Endothelial cell of umbilical vein (primary cell): ENCODE data around the gene TMEM109. TPM values are rescaled to one million over a fixed set of nuclear protein-coding genes. Genes with fewer than 3 reads are reported as not detected.

Experiments
- BruUV-seq: library from RNA; stranded (reverse); fragments of 400-500 nt; replicated peaks from 2 replicates; lab custom pipeline; 2021; lab: Mats Ljungman, UMichigan
- CTCF ChIA-PET: fragments of 300-600, 350-600 bp; sonication (Branson Sonifier 250); formaldehyde crosslinking; loops from one replicate; lab custom pipeline; 2021; ENCODE audit warnings: antibody characterized with exemption, inconsistent platforms; lab: Charles Lee
- POLR2A ChIA-PET: fragments of 300-600, 350-600 bp; sonication (Branson Sonifier 250); formaldehyde crosslinking; loops from one replicate; lab custom pipeline; 2021; ENCODE audit warnings: antibody characterized with exemption, inconsistent platforms; lab: Charles Lee
- DNase-seq: peaks from one replicate; pipeline ENCODE4 v3.0.0-alpha.2; 2011; ENCODE audit warnings: low read depth, low spot score
- FAIRE-seq: peaks from 2 replicates; lab custom pipeline; 2011; peaks lifted over from hg19 to GRCh38; lab: Jason Lieb, UNC
- H2AFZ ChIP-seq: 2 replicates; pipeline ENCODE4 v1.6.0; 2012; ENCODE audit warnings: low read depth, low read length, control low read depth, inconsistent platforms
- H3K27ac ChIP-seq: 2 replicates; pipeline ENCODE4 v1.5.1; 2011; ENCODE audit warnings: low read depth, mild to moderate bottlenecking, control low read depth, low read length, moderate library complexity; ENCODE audit not compliant: insufficient read depth
- H3K27me3 ChIP-seq, 2 experiments: 2 replicates each; pipeline versions ENCODE4 v1.6.0 to v1.6.1; 2011; ENCODE audit warnings: low read length in 2 of 2, mixed read lengths in 1 of 2; ENCODE audit not compliant: control insufficient read depth in 2 of 2, insufficient read depth in 2 of 2
- H3K36me3 ChIP-seq, 2 experiments: 2 replicates in 1 of 2; 3 replicates in 1 of 2; pipeline ENCODE4 v1.5.1; 2011; ENCODE audit warnings: low read length in 2 of 2, mild to moderate bottlenecking in 1 of 2, moderate library complexity in 1 of 2; ENCODE audit not compliant: control insufficient read depth in 2 of 2, insufficient read depth in 2 of 2; ENCODE audit errors: extremely low read depth in 1 of 2
- H3K4me1 ChIP-seq: 3 replicates; pipeline ENCODE4 v1.5.1; 2011; ENCODE audit warnings: mild to moderate bottlenecking, low read length; ENCODE audit not compliant: control insufficient read depth, insufficient read depth; ENCODE audit errors: extremely low read depth
- H3K4me2 ChIP-seq: 2 replicates; pipeline ENCODE4 v1.6.1; 2011; ENCODE audit warnings: low read length, control low read depth, mixed read lengths; ENCODE audit not compliant: insufficient read depth
- H3K4me3 ChIP-seq, 3 experiments: fragments of 200-600 bp in 1 of 3; sonication (generic), shearing (Covaris generic) in 1 of 3; replicated peaks in 1 of 3; 2 replicates each; pipeline ENCODE4 v1.5.1; 2011 to 2016; ENCODE audit warnings: control low read depth in 3 of 3, low read length in 3 of 3, mild to moderate bottlenecking in 2 of 3, inconsistent platforms in 1 of 3, low read depth in 1 of 3, moderate library complexity in 1 of 3; ENCODE audit not compliant: insufficient read depth in 1 of 3
- H3K79me2 ChIP-seq: 2 replicates; pipeline ENCODE4 v1.6.0; 2012; ENCODE audit warnings: low read length, inconsistent platforms; ENCODE audit not compliant: control insufficient read depth, insufficient read depth
- H3K9ac ChIP-seq: replicated peaks from 2 replicates; pipeline ENCODE3; 2011; ENCODE audit warnings: low read length, control low read depth; ENCODE audit not compliant: insufficient read depth; ENCODE audit errors: extremely low read depth
- H3K9me1 ChIP-seq: replicated peaks from 3 replicates; pipeline ENCODE4 v1.6.0; 2011; ENCODE audit warnings: mild to moderate bottlenecking, low read length; ENCODE audit not compliant: control insufficient read depth, insufficient read depth; ENCODE audit errors: extremely low read depth
- H3K9me3 ChIP-seq: replicated peaks from 2 replicates; pipeline ENCODE4 v1.5.1; 2012; ENCODE audit warnings: low read length, inconsistent platforms; ENCODE audit not compliant: control insufficient read depth, insufficient read depth
- H4K20me1 ChIP-seq: replicated peaks from 2 replicates; pipeline ENCODE3; 2011; ENCODE audit warnings: mild to moderate bottlenecking, low read length; ENCODE audit not compliant: control insufficient read depth, insufficient read depth; ENCODE audit errors: extremely low read depth
- CTCF ChIP-seq, 2 donors: IDR thresholded peaks; 1 replicate in 1 of 2; 2 replicates in 1 of 2; pipeline ENCODE4 v1.5.1; 2011; ENCODE audit warnings: low read length in 2 of 2, mild to moderate bottlenecking in 2 of 2, moderate library complexity in 2 of 2, control low read depth in 1 of 2, inconsistent platforms in 1 of 2, low read depth in 1 of 2; ENCODE audit not compliant: insufficient read depth in 1 of 2; ENCODE audit errors: extremely low read depth in 1 of 2
- EZH2 ChIP-seq: IDR thresholded peaks from 2 replicates; pipeline ENCODE4 v1.6.1; 2012; ENCODE audit warnings: borderline replicate concordance, low read depth, mild to moderate bottlenecking, moderate library complexity, low read length, inconsistent platforms; ENCODE audit not compliant: severe bottlenecking
- FOS ChIP-seq: IDR thresholded peaks from 2 replicates; pipeline ENCODE4 v1.6.1; 2011; ENCODE audit warnings: mild to moderate bottlenecking, low read length, moderate library complexity, borderline replicate concordance; ENCODE audit not compliant: insufficient read depth
- GATA2 ChIP-seq: IDR thresholded peaks from 2 replicates; pipeline ENCODE4 v1.7.0; 2011; ENCODE audit warnings: low read depth, mild to moderate bottlenecking, moderate library complexity, mixed read lengths, low read length; ENCODE audit not compliant: insufficient read length, insufficient read depth
- JUN ChIP-seq: IDR thresholded peaks from 2 replicates; pipeline ENCODE4 v1.6.1; 2011; ENCODE audit warnings: borderline replicate concordance, low read depth; ENCODE audit not compliant: insufficient read length, insufficient read depth
- MAX ChIP-seq: IDR thresholded peaks from 2 replicates; pipeline ENCODE4 v1.6.1; 2011; ENCODE audit not compliant: insufficient read depth, insufficient read length
- MYC ChIP-seq: IDR thresholded peaks from one replicate; pipeline ENCODE4 v1.6.1; 2011; ENCODE audit warnings: mild to moderate bottlenecking, low read depth, low read length
- POLR2A ChIP-seq: IDR thresholded peaks from 2 replicates; pipeline ENCODE4 v1.6.1; 2012; ENCODE audit warnings: low read depth, mild to moderate bottlenecking, control low read depth, low read length
- POLR2AphosphoS5 ChIP-seq: IDR thresholded peaks from 2 replicates; pipeline ENCODE4 v1.6.1; 2012; ENCODE audit warnings: low read depth, mild to moderate bottlenecking, control low read depth, low read length, moderate library complexity; ENCODE audit not compliant: insufficient read depth
- dilution Hi-C: fragments of 300-500 bp; cut with MboI; formaldehyde crosslinking; loops from one replicate; pipeline ENCODE4 v1.15.0; 2019; ENCODE audit warnings: low sequenced_read_pairs; ENCODE audit not compliant: extremely low pct_ligation_motif_present
- intact Hi-C: fragments of 100-400 bp; cut with micrococcal nuclease; formaldehyde crosslinking; loops from one replicate; pipeline ENCODE4 v1.10.0; 2022
- polyA plus RNA-seq, 4 experiments: library from polyadenylated mRNA; depleted of rRNA in 3 of 4; stranded (reverse) in 3 of 4; unstranded in 1 of 4; fragments of >200 nt; gene quantifications; 2 replicates each; pipeline versions ENCODE4 v1.2.1 to v1.2.3, GENCODE V29; 2011 to 2012; ENCODE audit warnings: missing spikeins in 1 of 4
- total RNA-seq: library from RNA; stranded (reverse); gene quantifications from 2 replicates; pipeline ENCODE4 v1.2.3, GENCODE V29; 2021

Gene TMEM109
- total and polyA plus RNA-seq, 2 donors (not counting 3 experiments of a cell fraction or from before 2014, with no cell fraction given): 143 to 192 TPM

- H2AFZ ChIP-seq: no peak overlapping the region
- FAIRE-seq (no peak), DNase-seq (no peak)
- no peak for TF ChIP-seq CTCF (IDR thresholded peaks at IDR 0.05; ENCODE audit: extremely low read depth in 1 of 2, insufficient read depth in 1 of 2, low read depth in 1 of 2, low read length in 2 of 2)
- TF ChIP-seq POLR2A: no peak
- no peak for TF ChIP-seq JUN
- TF ChIP-seq MAX: no peak
- no peak for TF ChIP-seq EZH2
- TF ChIP-seq MYC: no peak
- TF ChIP-seq POLR2AphosphoS5: no peak
- TF ChIP-seq FOS: no peak
- no peak for TF ChIP-seq GATA2
- dilution Hi-C loops (no loop called here), intact Hi-C loops (no loop called here)
- no peaks in the 10 kb centered on the region for H3K9me1 ChIP-seq
- H3K27ac ChIP-seq: no peak overlapping the region
- H3K36me3 ChIP-seq: no peaks in the 10 kb centered on the region
- POLR2A ChIA-PET: no interaction called here
- H3K4me3 ChIP-seq: no peak overlapping the region
- no peaks in the 10 kb centered on the region for H3K27me3 ChIP-seq
- H3K4me2 ChIP-seq: no peak overlapping the region
- BruUV-seq: no TSS peak
- no peaks in the 10 kb centered on the region for H3K9me3 ChIP-seq
- no peaks in the 10 kb centered on the region for H4K20me1 ChIP-seq
- H3K79me2 ChIP-seq: no peaks in the 10 kb centered on the region
- no peaks in the 10 kb centered on the region for H3K4me1 ChIP-seq
- H3K9ac ChIP-seq: no peak overlapping the region
- CTCF ChIA-PET: interaction anchor here (0.5 to 1.6 kb wide), 3 partner anchors 12 to 1253 kb away, joined by 3 to 5 read pairs (median 5); no protein-coding TSS in a partner anchor
Observed at GRCh38 chr11:60942970-60943565, 29.1 kb downstream of the TMEM109 start.
